ENCODE measurements around the gene MSRB2.

Gene MSRB2

GRCh38 chr10:23095404-23095965 is at the start of gene MSRB2:
MSRB2 (plus strand) TSS chr10:23095579; CDS start chr10:23095609, 30 bp downstream.
- ChIA-PET CTCF (no interaction called here), POLR2A (no interaction called here)
- no peak for TF ChIP-seq CTCF (IDR thresholded peaks at IDR 0.05; ENCODE audit: control extremely low read depth, extremely low read depth, low read depth, missing control alignments)
- peak; percentile 89 for DNase-seq (ENCODE audit: extremely low spot score)

DNA sequence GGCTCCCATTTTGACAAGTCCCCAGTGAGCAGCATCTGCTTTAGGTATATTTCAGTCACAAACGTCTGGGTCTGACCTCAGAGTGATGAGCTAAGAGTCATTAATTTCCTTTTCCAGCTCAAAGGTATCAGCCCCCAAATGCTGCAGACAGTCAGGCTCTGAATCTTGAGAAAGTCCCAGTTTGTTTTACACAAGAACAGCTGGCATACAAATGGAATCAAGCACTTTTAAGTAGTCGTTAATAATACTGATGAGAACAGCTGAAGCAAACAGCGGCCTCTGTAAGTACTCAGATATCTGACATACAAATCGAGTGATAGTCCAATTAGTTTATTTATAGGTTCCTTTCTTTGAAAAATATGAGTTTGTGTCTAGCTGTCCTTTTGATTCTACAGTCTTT is 49.4 kb upstream of the MSRB2 start:
- CTCF ChIA-PET = interaction anchor here (1.2 to 2.2 kb wide), 2 partner anchors 8 to 1055 kb away, joined by 3 to 4 read pairs; no protein-coding TSS in a partner anchor
- POLR2A ChIA-PET = no interaction called here
- no peak for TF ChIP-seq CTCF (IDR thresholded peaks at IDR 0.05; ENCODE audit: control extremely low read depth, extremely low read depth, low read depth, missing control alignments)
- DNase-seq (ENCODE audit: extremely low spot score) = no peak

- CTCF ChIA-PET = interaction anchor here (1.3 to 2.2 kb wide), 2 partner anchors 9 to 10 kb away, joined by 3 to 4 read pairs; no protein-coding TSS in a partner anchor
- no peak for DNase-seq (ENCODE audit: extremely low spot score)
- TF ChIP-seq CTCF (IDR thresholded peaks at IDR 0.05; ENCODE audit: control extremely low read depth, extremely low read depth, low read depth, missing control alignments) = no peak
- POLR2A ChIA-PET = no interaction called here
Measured at GRCh38 chr10:23047201-23048050, 48.0 kb upstream of the MSRB2 start.

DNA sequence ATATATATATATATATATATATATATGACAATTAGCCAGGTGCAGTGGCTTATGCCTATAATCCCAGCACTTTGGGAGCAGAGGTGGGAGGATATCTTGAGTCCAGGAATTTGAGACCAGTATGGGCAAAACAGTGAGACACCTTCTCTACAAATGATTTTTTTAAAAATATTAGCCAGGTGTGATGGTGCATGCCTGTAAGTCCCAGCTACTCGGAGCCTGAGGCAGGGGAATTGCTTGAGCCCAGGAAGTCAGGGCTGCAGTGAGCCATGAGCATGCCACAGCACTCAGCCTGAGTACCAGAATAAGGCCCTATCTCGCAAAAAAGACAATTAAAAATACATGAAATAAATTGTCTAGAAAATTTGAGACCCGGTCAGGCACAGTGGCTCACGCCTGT is 47.2 kb upstream of the MSRB2 start:
- no peak for TF ChIP-seq CTCF (IDR thresholded peaks at IDR 0.05; ENCODE audit: control extremely low read depth, extremely low read depth, low read depth, missing control alignments)
- no peak for DNase-seq (ENCODE audit: extremely low spot score)
- POLR2A ChIA-PET = no interaction called here
- CTCF ChIA-PET = no interaction called here

DNA sequence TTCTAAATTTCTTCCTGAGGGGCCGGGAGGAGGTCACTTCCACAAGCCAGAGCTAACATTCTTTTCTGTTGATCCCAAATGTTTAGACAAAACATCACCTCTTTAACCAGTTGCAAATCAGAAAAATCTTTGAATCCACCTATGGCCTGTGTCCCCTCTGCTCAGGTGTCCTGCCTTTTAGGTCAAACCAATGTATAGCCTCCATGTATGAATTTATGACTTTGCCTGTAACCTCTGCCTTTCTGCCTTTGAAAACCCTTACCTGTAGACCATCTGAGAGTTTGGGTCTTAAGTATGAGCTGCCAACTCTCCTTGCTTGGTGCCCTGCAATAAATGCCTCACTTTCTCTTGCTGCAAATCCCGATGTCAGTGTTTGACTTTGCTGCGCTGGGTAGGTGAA is 44.1 kb upstream of the MSRB2 start:
- CTCF ChIA-PET = interaction anchor here (1.0 kb wide), 1 partner anchor 20 kb away, joined by 3 read pairs; no protein-coding TSS in a partner anchor
- POLR2A ChIA-PET = no interaction called here
- DNase-seq (ENCODE audit: extremely low spot score) = no peak
- no peak for TF ChIP-seq CTCF (IDR thresholded peaks at IDR 0.05; ENCODE audit: control extremely low read depth, extremely low read depth, low read depth, missing control alignments)

DNA sequence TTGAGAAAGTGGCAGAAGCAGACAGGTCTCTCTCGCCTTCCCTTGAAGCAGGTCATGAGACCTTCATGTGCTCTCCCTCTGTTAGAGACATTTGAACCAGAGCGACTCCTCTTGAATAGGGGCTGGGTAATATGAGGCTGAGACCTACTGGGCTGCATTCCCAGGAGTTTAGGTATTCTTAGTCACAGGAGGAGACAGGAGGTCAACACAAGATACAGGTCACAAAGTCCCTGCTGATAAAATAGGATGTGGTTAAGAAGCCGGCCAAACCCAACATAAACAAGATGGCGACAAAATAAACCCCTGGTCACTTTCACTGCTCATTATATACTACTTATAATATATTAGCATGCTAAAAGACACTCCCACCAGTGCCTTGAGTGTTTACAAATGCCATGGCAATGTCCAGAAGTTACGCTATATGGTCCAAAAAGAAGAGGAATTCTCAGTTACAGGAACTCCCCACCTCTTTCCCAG is 43.5 kb upstream of the MSRB2 start:
- DNase-seq (ENCODE audit: extremely low spot score) = no peak
- ChIA-PET POLR2A (no interaction called here), CTCF (no interaction called here)
- TF ChIP-seq CTCF (IDR thresholded peaks at IDR 0.05; ENCODE audit: control extremely low read depth, extremely low read depth, low read depth, missing control alignments) = no peak

Measured in GM10248 (cell line).